HG03097 (cell line): Measurements from ENCODE around the gene OSCP1.

ENCODE experiments used
- ATAC-seq: cut with Tn5 transposase; IDR thresholded peaks from one replicate; pipeline ENCODE4 v1.9.1; 2021; ENCODE audit not compliant: unreplicated experiment, low FRiP score

Gene OSCP1

GRCh38 chr1:36450919-36451305 is 661 bp upstream of the OSCP1 start:
- ATAC-seq = no peak

DNA sequence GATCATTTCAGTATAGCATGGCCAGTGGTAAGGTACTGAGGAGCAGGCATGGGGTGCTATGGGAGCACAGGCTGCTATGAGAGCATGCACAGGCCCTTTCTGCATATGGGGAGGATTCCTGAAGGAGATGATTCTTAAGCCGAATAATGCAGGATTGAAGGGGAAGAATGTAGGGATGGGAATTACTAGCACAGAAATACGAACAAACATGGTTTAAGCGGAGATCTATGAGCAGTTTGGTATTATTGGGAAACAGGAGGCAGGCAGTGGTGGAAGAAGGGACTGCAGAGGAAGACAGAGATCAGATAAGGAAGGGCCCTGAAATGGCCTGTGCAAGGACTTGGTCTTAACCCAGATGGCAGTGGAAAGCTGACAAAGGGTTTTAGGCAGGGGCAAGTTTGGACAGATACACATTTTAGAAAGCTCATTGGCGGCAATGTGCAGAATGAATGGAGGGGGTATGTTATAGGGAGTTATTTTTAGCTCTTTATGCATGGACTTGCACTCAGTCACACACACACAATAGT is 1.7 kb downstream of the OSCP1 start:
- no peak for ATAC-seq

DNA sequence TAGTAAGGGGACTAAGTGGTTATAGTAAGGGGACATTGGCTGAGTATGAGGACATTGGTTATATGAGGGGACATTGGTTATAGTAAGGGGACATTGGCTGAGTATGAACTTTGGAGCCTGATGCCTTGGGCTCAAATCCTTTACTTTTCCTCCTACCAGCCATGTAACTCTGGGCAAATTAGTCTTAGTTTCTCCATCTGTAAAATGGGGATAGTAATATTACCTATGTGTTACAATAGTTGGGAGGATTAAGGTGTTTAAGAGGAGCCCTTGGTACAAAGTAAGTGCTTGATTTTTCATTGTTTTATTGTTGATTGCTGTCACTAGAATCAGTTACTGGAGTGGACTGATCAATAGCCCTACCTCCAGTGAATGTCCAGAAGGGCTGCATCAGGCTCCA is 2.8 kb downstream of the OSCP1 start:
- no peak for ATAC-seq

DNA sequence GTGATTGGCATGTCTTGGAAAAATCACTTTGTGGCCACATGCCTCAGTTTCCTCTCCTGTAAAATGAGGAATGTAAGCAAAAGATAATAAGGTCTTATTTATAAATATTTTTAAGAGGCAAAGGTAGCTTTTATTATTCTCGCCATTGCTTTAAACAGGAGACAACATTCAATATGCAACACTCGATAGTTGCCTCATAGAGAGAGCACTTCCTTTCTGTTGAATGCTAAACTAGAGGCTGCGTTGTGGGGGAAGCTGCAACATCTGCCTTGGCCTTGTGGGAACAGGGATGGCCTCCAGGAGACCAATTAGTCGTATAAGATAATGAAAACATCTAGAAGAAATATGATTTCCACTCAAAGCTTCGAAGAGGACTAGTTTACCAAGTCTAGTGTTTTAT is 3.5 kb downstream of the OSCP1 start:
- no peak for ATAC-seq

- no peak for ATAC-seq
Observed at GRCh38 chr1:36446271-36446670, 4.0 kb downstream of the OSCP1 start.

DNA sequence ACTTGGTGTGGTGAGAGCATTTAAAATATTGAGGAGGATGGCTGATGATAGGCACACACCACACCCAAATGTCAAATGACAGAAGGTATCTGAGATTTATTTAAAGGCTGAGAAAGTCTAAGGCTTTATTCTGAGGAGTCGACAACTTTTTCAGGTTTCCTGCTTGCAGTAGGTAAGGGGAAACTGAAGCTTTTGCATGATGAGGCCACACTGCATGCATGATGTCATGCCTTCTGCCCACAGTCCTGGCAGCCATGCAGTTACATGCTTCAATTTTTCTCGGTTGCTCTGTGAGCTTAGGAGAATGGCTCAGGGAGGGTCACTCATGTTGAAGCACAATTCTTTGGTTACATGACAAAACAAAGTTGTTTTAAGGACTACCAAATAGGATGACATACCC is 7.0 kb downstream of the OSCP1 start:
- ATAC-seq = no peak

GRCh38 chr1:36442337-36442736 is 7.9 kb downstream of the OSCP1 start:
- no peak for ATAC-seq

DNA sequence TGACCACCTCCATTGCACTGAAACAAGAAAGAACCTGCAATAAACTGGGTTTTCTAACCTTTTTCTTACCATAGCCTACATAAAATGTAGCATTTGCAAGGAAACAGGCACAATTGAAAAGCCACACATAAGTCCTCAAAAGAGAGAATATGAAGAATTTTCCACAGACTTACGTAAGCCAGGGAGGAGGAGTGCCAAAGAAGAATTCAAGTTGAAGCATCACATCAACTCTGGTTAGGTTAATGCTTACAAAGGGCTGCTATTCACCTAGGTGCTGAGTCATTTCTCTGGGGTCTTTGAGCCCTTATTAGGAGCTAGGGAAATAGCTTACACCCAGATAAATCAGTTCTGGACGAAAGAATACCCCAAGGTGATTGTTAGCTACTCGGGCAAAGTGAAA is 9.6 kb downstream of the OSCP1 start:
- ATAC-seq = no peak

- no peak for ATAC-seq
Observed at GRCh38 chr1:36440044-36440443, 10.2 kb downstream of the OSCP1 start.

- no peak for ATAC-seq
Observed at GRCh38 chr1:36438715-36439114, 11.5 kb downstream of the OSCP1 start.

DNA sequence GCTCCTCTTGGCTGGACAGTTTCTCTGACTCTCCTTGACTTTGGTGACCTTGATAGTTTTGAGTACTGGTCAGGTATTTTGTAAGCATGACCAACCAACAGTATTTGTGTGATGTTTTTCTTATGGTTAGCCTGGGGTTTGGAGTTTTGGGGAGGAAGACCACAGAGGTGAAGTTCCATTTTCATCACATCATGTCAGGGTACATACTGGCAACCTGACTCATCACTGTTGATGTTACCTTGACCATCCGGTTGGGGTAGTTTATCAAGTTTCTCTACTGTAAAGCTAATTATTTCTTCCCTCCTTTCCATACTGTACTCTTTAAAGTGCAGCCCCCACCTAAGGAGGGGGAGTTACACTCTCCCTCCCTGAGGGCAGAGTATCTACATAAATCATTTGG is 13.4 kb downstream of the OSCP1 start:
- ATAC-seq = no peak

- ATAC-seq = no peak
Observed at GRCh38 chr1:36433102-36433501, 17.1 kb downstream of the OSCP1 start.

- no peak for ATAC-seq
Observed at GRCh38 chr1:36432616-36433015, 17.6 kb downstream of the OSCP1 start.

DNA sequence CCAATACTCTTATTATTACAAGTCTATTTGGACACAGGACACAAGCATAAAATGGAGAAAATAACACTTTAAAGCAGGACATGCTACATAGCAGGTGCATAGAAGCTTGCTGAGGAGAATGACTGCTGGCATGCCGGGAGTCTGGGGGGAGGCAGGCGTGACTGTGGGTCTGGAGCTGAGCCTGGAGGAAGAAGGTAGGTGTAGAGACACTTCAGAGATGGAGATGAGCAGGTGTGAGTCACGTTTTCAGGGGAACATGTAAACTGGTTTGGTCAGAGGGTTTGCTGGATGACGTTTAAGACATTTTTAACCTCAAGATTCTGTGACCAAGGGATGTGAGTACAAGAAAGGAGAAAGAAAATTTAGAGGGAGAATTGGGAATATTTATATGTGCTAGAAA is 24.5 kb downstream of the OSCP1 start:
- ATAC-seq = no peak

DNA sequence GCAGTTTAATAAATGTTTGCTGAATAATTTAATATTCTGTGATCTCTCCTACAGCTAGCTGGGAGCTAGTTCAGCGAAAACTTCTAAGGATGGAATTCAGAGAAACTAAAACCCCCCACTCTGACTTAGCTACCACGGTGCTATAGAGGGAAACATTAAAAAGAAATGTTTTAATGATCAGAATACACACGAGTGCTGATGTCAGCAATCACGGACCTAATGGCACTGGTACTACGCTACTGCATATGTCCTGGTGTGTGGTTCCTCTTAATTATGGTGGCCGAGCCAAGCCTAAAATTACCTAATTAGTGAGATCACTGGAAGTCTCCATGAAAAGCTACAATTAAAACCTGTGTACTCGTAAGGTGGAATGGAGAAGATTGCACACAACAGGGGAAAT is 28.6 kb downstream of the OSCP1 start:
- no peak for ATAC-seq

- no peak for ATAC-seq
Observed at GRCh38 chr1:36420836-36421317, 29.4 kb downstream of the OSCP1 start.

DNA sequence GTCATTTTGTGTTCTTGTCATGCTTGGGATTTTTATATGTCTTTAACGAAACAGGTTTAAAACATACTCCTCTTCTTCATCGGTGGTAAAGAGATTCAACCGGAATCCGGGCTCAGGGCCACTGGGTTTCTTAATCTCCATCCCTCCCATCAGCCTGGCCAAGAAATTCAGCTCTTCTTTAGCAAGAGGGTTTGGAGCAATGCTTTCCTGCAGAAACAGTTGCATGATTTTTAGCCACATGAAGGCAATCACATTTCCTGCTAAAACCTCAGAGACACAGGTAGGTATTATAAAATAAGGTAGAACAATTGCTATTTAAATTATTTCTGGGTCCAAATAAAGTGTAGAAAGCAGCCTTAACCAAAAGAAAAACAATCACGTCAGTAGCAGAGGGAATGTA is 29.8 kb downstream of the OSCP1 start:
- ATAC-seq = no peak

GRCh38 chr1:36419569-36419968 is 30.7 kb downstream of the OSCP1 start:
- ATAC-seq = no peak

- no peak for ATAC-seq
Observed at GRCh38 chr1:36419140-36419539, 31.1 kb downstream of the OSCP1 start.

DNA sequence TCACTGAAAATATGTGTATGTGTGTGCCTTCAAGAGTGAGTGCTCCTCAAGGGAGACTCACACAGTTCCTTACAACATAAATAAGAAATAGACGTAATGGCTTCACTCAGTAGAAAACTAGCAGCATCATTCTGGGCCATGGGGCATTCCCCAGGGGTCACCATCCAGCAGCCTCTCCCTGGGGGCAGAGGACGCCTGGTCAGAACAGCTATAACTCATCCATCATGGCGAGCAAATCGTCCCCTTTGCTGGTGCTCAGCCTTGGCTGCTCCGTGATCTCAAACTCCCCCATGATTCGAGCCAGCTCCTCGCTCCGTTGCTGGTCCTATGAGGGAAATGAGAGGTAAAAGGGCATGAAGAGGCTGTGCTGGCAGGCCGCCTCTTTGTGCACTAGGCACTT is 32.3 kb downstream of the OSCP1 start:
- no peak for ATAC-seq

DNA sequence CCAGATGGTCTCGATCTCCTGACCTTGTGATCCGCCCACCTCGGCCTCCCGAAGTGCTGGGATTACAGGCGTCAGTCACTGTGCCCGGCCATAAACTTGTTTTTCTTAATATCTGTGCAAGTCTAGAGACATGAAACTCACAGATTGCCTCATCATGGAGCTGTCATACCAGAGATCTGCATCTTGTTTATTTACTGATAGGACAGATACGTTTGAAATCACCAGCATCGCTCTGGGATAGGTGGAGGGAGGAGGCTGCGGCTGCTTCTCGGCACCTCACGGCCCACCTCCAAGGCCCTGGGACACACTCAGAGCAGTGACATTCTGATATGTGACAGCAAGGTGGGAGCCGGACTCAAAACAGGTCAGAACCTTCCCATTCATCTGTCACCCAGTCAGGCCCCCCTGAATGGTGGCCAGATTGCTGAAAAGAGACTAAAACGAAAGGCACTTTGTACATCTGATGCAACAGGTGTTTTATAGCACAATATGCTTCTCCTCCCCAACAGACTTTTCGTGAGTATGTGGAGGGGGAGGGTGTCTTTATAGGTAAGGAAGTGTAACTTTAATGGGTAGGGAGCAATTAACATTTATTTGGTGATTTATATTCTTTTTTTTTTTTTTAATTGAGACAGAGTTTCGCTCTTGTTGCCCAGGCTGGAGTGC is 34.5 kb downstream of the OSCP1 start:
- no peak for ATAC-seq

DNA sequence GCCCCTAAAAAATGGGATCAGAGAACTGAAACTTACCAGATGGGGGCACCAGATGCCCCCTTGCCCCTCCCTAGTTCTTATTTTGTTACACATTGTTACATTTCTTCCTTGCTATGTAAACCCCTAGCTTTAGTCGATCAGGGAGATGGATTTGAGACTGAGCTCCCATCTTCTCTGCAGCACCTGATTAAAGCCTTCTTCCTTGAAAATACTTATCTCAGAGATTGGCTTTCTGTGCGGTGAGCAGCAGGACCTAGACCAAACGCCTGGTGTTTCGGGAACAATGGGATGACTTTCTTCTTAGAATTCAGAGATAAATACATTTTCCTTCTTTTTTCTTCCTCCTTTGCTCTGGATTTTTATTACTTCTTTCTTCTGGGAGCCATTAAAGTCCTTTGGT is 35.9 kb downstream of the OSCP1 start:
- ATAC-seq = no peak
